ENCODE data around the gene MRAS. TPM values are rescaled to one million over a fixed set of nuclear protein-coding genes. Genes with fewer than 3 reads are reported as not detected.

The MRAS gene
- total RNA-seq, 4 donors from 2014 or later, result 107 to 289 (median 171) TPM

DNA sequence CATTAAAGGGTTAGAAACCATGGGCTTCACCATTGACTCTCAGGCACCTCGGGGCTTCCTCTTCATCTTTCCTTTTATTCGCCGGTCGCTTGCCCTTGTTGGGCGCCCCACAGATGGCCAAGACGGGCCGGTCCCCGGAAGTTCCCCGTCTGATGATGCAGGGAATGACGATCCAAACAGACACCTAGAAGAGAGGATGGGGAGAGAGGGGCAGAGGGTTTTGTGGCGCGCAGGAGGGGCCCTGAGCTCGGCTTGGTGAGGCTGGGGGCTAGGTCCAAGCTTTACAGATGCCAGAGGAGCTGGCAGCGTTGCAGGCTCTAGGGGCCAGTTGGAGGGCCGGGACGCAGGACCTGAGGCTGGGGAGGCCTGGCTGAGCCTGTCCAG is 85.5 kb downstream of the MRAS start:
- H3K36me3 ChIP-seq, result no peaks in the 10 kb centered on the region
- peaks cover 0 to 26% (median 14%) of the 10 kb centered on the region in 4 donors for H3K4me1 ChIP-seq
- DNase-seq (ENCODE audit: low spot score in 2 of 2), result no peak
- WGBS, 2 donors, result 15 to 32% methylated on average over 16 of the region's 16 CpGs
- peaks cover 0 to 43% of the 10 kb centered on the region in 2 donors for H3K27me3 ChIP-seq
- no peak overlapping the region for H3K27ac ChIP-seq
- H3K9me3 ChIP-seq, result no peaks in the 10 kb centered on the region
- H3K4me3 ChIP-seq, result peak overlapping the region; percentile 39 to 62 (median 46)
- no peak for TF ChIP-seq EP300 (IDR thresholded peaks at IDR 0.05)

GRCh38 chr3:138434276-138434874 is 86.0 kb downstream of the MRAS start, which contains the start of gene ESYT3:
Gene ESYT3 (plus strand): TSS chr3:138434616. CDS start chr3:138434799, 183 bp downstream.
- Histone ChIP-seq H3K36me3 (no peaks in the 10 kb centered on the region), H3K27ac (peak within 1 kb of the TSS in 1 of 4 donors; percentile 9), H3K9me3 (no peaks in the 10 kb centered on the region), H3K4me1 (peaks cover 0 to 26% (median 14%) of the 10 kb centered on the region in 4 donors), H3K27me3 (peaks cover 0 to 43% of the 10 kb centered on the region in 2 donors), H3K4me3 (peak within 1 kb of the TSS; percentile 39 to 62 (median 46))
- 3 to 5% methylated on average over 19 to 34 of the region's 54 CpGs for WGBS, 2 donors
- peak; percentile 45 to 51 for DNase-seq (ENCODE audit: low spot score in 2 of 2)
- peak in 1 of 2 donors; percentile 47 for TF ChIP-seq POLR2A (IDR thresholded peaks at IDR 0.05)
- TF ChIP-seq, protein P1, sequence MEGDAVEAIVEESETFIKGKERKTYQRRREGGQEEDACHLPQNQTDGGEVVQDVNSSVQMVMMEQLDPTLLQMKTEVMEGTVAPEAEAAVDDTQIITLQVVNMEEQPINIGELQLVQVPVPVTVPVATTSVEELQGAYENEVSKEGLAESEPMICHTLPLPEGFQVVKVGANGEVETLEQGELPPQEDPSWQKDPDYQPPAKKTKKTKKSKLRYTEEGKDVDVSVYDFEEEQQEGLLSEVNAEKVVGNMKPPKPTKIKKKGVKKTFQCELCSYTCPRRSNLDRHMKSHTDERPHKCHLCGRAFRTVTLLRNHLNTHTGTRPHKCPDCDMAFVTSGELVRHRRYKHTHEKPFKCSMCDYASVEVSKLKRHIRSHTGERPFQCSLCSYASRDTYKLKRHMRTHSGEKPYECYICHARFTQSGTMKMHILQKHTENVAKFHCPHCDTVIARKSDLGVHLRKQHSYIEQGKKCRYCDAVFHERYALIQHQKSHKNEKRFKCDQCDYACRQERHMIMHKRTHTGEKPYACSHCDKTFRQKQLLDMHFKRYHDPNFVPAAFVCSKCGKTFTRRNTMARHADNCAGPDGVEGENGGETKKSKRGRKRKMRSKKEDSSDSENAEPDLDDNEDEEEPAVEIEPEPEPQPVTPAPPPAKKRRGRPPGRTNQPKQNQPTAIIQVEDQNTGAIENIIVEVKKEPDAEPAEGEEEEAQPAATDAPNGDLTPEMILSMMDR (IDR thresholded peaks at IDR 0.05), result no peak

- H3K27ac ChIP-seq, result peak overlapping the region in 1 of 4 donors; percentile 9
- TF ChIP-seq POLR2A (IDR thresholded peaks at IDR 0.05) (no peak), EP300 (IDR thresholded peaks at IDR 0.05) (no peak)
- TF ChIP-seq, protein P1 (IDR thresholded peaks at IDR 0.05), result no peak
- H3K36me3 ChIP-seq, result no peaks in the 10 kb centered on the region
- peak overlapping the region; percentile 39 to 62 (median 46) for H3K4me3 ChIP-seq
- no peaks in the 10 kb centered on the region for H3K9me3 ChIP-seq
- H3K4me1 ChIP-seq, result peaks cover 0 to 26% (median 14%) of the 10 kb centered on the region in 4 donors
- H3K27me3 ChIP-seq, result peaks cover 0 to 43% of the 10 kb centered on the region in 2 donors
- 5 to 7% methylated on average over 38 to 49 of the region's 78 CpGs for WGBS, 2 donors
- no peak for DNase-seq (ENCODE audit: low spot score in 2 of 2)
Observed at GRCh38 chr3:138434875-138435772, 86.7 kb downstream of the MRAS start.

DNA sequence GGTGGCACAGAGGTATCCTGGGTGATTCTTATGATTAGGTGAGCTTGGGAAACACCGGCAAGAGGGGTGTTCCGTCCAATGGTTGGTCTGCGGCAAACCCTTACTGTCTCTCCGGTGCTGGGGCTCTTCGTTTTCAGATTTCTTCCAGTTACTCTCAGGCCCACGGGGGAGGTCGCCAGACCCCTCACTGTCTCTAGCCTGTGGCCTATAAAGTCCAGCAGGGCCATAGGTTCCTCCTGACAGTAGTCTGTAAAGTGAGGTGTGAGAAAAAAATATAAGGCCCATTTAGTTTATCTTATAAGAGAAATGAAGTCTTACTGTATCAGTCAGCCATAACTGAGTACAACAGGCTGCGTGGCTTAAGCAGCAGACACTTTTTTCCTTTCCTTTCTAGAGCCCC is 87.5 kb downstream of the MRAS start:
- TF ChIP-seq, protein P1 (IDR thresholded peaks at IDR 0.05), result no peak
- no peak for TF ChIP-seq POLR2A (IDR thresholded peaks at IDR 0.05)
- H3K27me3 ChIP-seq, result peaks cover 0 to 43% of the 10 kb centered on the region in 2 donors
- WGBS, 2 donors, result 63 to 85% methylated on average over 8 of the region's 8 CpGs

GRCh38 chr3:138437281-138437680 is 88.9 kb downstream of the MRAS start:
- 90 to 97% methylated on average over 6 of the region's 6 CpGs for WGBS, 2 donors
- Histone ChIP-seq H3K27ac (no peak overlapping the region), H3K9me3 (no peaks in the 10 kb centered on the region), H3K27me3 (peaks cover 0 to 41% of the 10 kb centered on the region in 2 donors), H3K36me3 (no peaks in the 10 kb centered on the region), H3K4me3 (no peak overlapping the region), H3K4me1 (peaks cover 0 to 26% (median 14%) of the 10 kb centered on the region in 4 donors)
- DNase-seq (ENCODE audit: low spot score in 2 of 2), result no peak
- no peak for TF ChIP-seq EP300 (IDR thresholded peaks at IDR 0.05)
- no peak for TF ChIP-seq POLR2A (IDR thresholded peaks at IDR 0.05)
- TF ChIP-seq, protein P1 (IDR thresholded peaks at IDR 0.05), result no peak

More for the DNA sequence above, 87.5 kb downstream of the MRAS start:
- H3K4me1 ChIP-seq, result peaks cover 0 to 26% (median 14%) of the 10 kb centered on the region in 4 donors
- H3K36me3 ChIP-seq, result no peaks in the 10 kb centered on the region
- H3K4me3 ChIP-seq, result peak overlapping the region in 3 of 4 donors; percentile 39 to 62 (median 51)
- no peaks in the 10 kb centered on the region for H3K9me3 ChIP-seq
- H3K27ac ChIP-seq, result no peak overlapping the region
- no peak for DNase-seq (ENCODE audit: low spot score in 2 of 2)
